ENCODE measurements around the gene EFNA1.
A peak's percentile ranks its signal among the peaks of the same experiment; 100 is the strongest.

EFNA1 gene

GRCh38 chr1:155175927-155176371 is 48.3 kb downstream of the EFNA1 start:
- TF ChIP-seq CTCF (IDR thresholded peaks at IDR 0.05; ENCODE audit: insufficient read depth, low read depth, low read length, missing control alignments), result no peak
- DNase-seq (ENCODE audit: low read depth), result no peak
- no peak overlapping the region for H3K4me3 ChIP-seq (ENCODE audit: low read length)

GRCh38 chr1:155176544-155177071 is 48.9 kb downstream of the EFNA1 start:
- H3K4me3 ChIP-seq (ENCODE audit: low read length), result no peak overlapping the region
- peak; percentile 78 for DNase-seq (ENCODE audit: low read depth)

GRCh38 chr1:155177192-155177917 is 49.7 kb downstream of the EFNA1 start:
- no peak for TF ChIP-seq CTCF (IDR thresholded peaks at IDR 0.05; ENCODE audit: insufficient read depth, low read depth, low read length, missing control alignments)
- H3K4me3 ChIP-seq (ENCODE audit: low read length), result no peak overlapping the region
- peak; percentile 50 for DNase-seq (ENCODE audit: low read depth)

More at GRCh38 chr1:155176544-155177071, 48.9 kb downstream of the EFNA1 start:
- peak; percentile 95 for TF ChIP-seq CTCF (IDR thresholded peaks at IDR 0.05; ENCODE audit: insufficient read depth, low read depth, low read length, missing control alignments)

- no peak for TF ChIP-seq CTCF (IDR thresholded peaks at IDR 0.05; ENCODE audit: insufficient read depth, low read depth, low read length, missing control alignments)
- no peak for DNase-seq (ENCODE audit: low read depth)
- no peak overlapping the region for H3K4me3 ChIP-seq (ENCODE audit: low read length)
These were observed 50.2 kb downstream of the EFNA1 start for GRCh38 chr1:155177918-155178281.

- no peak for TF ChIP-seq CTCF (IDR thresholded peaks at IDR 0.05; ENCODE audit: insufficient read depth, low read depth, low read length, missing control alignments)
- no peak for DNase-seq (ENCODE audit: low read depth)
- no peak overlapping the region for H3K4me3 ChIP-seq (ENCODE audit: low read length)
These were observed 50.9 kb downstream of the EFNA1 start for GRCh38 chr1:155178441-155179111.

- H3K4me3 ChIP-seq (ENCODE audit: low read length), result no peak overlapping the region
- no peak for TF ChIP-seq CTCF (IDR thresholded peaks at IDR 0.05; ENCODE audit: insufficient read depth, low read depth, low read length, missing control alignments)
- DNase-seq (ENCODE audit: low read depth), result no peak
These were observed 51.7 kb downstream of the EFNA1 start for GRCh38 chr1:155179112-155180031.

All from epithelial cell of esophagus (primary cell).